ENCODE results near the gene ZXDC. TPM values are rescaled to one million over a fixed set of nuclear protein-coding genes. Genes with fewer than 3 reads are reported as not detected.

Gene ZXDC
- total RNA-seq, 4 donors from 2014 or later: 18.5 to 57.9 (median 33.5) TPM

- TF ChIP-seq CTCF (IDR thresholded peaks at IDR 0.05) (no peak), POLR2A (IDR thresholded peaks at IDR 0.05) (no peak)
- Histone ChIP-seq H3K9me3 (no peaks in the 10 kb centered on the region), H3K4me1 (no peaks in the 10 kb centered on the region), H3K36me3 (no peaks in the 10 kb centered on the region), H3K27ac (no peak overlapping the region), H3K4me3 (no peak overlapping the region), H3K27me3 (no peaks in the 10 kb centered on the region)
- intact Hi-C loops (cut with DNase I; ENCODE audit: low total_unique reads): no loop called here
- no peak for DNase-seq
These were observed 61.3 kb downstream of the ZXDC start for GRCh38 chr3:126414406-126414805.

GRCh38 chr3:126413693-126414080 lies 62.0 kb downstream of the ZXDC start:
- TF ChIP-seq CTCF (IDR thresholded peaks at IDR 0.05) (no peak), POLR2A (IDR thresholded peaks at IDR 0.05) (no peak)
- Histone ChIP-seq H3K27ac (no peak overlapping the region), H3K4me1 (no peaks in the 10 kb centered on the region), H3K27me3 (no peaks in the 10 kb centered on the region), H3K36me3 (no peaks in the 10 kb centered on the region), H3K9me3 (no peaks in the 10 kb centered on the region), H3K4me3 (no peak overlapping the region)
- intact Hi-C loops (cut with DNase I; ENCODE audit: low total_unique reads): no loop called here
- no peak for DNase-seq

- TF ChIP-seq CTCF (IDR thresholded peaks at IDR 0.05) (no peak), POLR2A (IDR thresholded peaks at IDR 0.05) (no peak)
- Histone ChIP-seq H3K9me3 (no peaks in the 10 kb centered on the region), H3K27ac (no peak overlapping the region), H3K4me1 (no peaks in the 10 kb centered on the region), H3K36me3 (no peaks in the 10 kb centered on the region), H3K4me3 (no peak overlapping the region), H3K27me3 (no peaks in the 10 kb centered on the region)
- no peak for DNase-seq
- intact Hi-C loops (cut with DNase I; ENCODE audit: low total_unique reads): no loop called here
These were observed 62.6 kb downstream of the ZXDC start for GRCh38 chr3:126412841-126413692.

- H3K9me3 ChIP-seq: no peaks in the 10 kb centered on the region
- H3K4me1 ChIP-seq: no peaks in the 10 kb centered on the region
- no peaks in the 10 kb centered on the region for H3K36me3 ChIP-seq
- no peak overlapping the region for H3K4me3 ChIP-seq
- H3K27ac ChIP-seq: no peak overlapping the region
- no peak for DNase-seq
- TF ChIP-seq POLR2A (IDR thresholded peaks at IDR 0.05): no peak
- TF ChIP-seq CTCF (IDR thresholded peaks at IDR 0.05): no peak
- intact Hi-C loops (cut with DNase I; ENCODE audit: low total_unique reads): no loop called here
- no peaks in the 10 kb centered on the region for H3K27me3 ChIP-seq
These were observed 67.6 kb downstream of the ZXDC start for GRCh38 chr3:126408099-126408498.

- no peak for TF ChIP-seq CTCF (IDR thresholded peaks at IDR 0.05)
- TF ChIP-seq POLR2A (IDR thresholded peaks at IDR 0.05): no peak
- DNase-seq: no peak
- H3K4me1 ChIP-seq: no peaks in the 10 kb centered on the region
- intact Hi-C loops (cut with DNase I; ENCODE audit: low total_unique reads): no loop called here
- H3K27me3 ChIP-seq: no peaks in the 10 kb centered on the region
- no peaks in the 10 kb centered on the region for H3K9me3 ChIP-seq
- no peaks in the 10 kb centered on the region for H3K36me3 ChIP-seq
- no peak overlapping the region for H3K27ac ChIP-seq
- no peak overlapping the region for H3K4me3 ChIP-seq
These were observed 68.2 kb downstream of the ZXDC start for GRCh38 chr3:126407412-126408044.

Data from uterus (tissue), 4 donors.